OCI-LY1 (cell line): ENCODE data around the gene VDAC1.

ENCODE experiments used
- H2AFZ ChIP-seq: fragments of 200-600 bp; sonication (generic), shearing (Covaris generic); 2 replicates; pipeline ENCODE4 v1.6.0; 2014; ENCODE audit warnings: antibody characterized with exemption, mild to moderate bottlenecking, low read length
- H3F3A ChIP-seq: fragments of 200-600 bp; sonication (generic), shearing (Covaris generic); 2 replicates; pipeline ENCODE4 v1.6.0; 2014; ENCODE audit warnings: mild to moderate bottlenecking, antibody characterized with exemption, low read length, moderate library complexity; ENCODE audit not compliant: insufficient read depth
- H3K27ac ChIP-seq: fragments of 200-600 bp; sonication (generic); 2 replicates; pipeline ENCODE4 v1.5.1; 2014; ENCODE audit warnings: low read length, mixed run types, mild to moderate bottlenecking, low read depth; ENCODE audit not compliant: poor library complexity, severe bottlenecking
- H3K27me3 ChIP-seq: fragments of 200-600 bp; sonication (generic); 2 replicates; pipeline ENCODE4 v1.6.0; 2014; ENCODE audit warnings: antibody characterized with exemption, mild to moderate bottlenecking, low read length, moderate library complexity; ENCODE audit not compliant: insufficient read depth
- H3K36me3 ChIP-seq: fragments of 200-600 bp; sonication (generic); 2 replicates; pipeline ENCODE4 v1.6.1; 2014; ENCODE audit warnings: mild to moderate bottlenecking, antibody characterized with exemption, low read length, moderate library complexity, mixed read lengths; ENCODE audit not compliant: insufficient read depth
- H3K4me1 ChIP-seq: fragments of 200-600 bp; sonication (generic); 2 replicates; pipeline ENCODE4 v1.5.1; 2014; ENCODE audit warnings: mild to moderate bottlenecking, low read length, moderate library complexity; ENCODE audit not compliant: insufficient read depth, severe bottlenecking
- H3K4me2 ChIP-seq: fragments of 200-600 bp; sonication (generic), shearing (Covaris generic); 2 replicates; pipeline ENCODE4 v1.6.1; 2014; ENCODE audit warnings: low read length
- H3K4me3 ChIP-seq: fragments of 200-600 bp; sonication (generic); 2 replicates; pipeline ENCODE4 v1.5.1; 2014; ENCODE audit warnings: low read length, low read depth, mild to moderate bottlenecking, mixed read lengths; ENCODE audit not compliant: poor library complexity, severe bottlenecking
- H3K79me2 ChIP-seq: fragments of 200-600 bp; shearing (Covaris generic); 2 replicates; pipeline ENCODE4 v1.6.1; 2016; ENCODE audit warnings: mixed run types, low read length, mixed read lengths; ENCODE audit not compliant: insufficient read depth
- H3K9ac ChIP-seq: fragments of 200-600 bp; sonication (generic), shearing (Covaris generic); 2 replicates; pipeline ENCODE4 v1.6.1; 2014; ENCODE audit warnings: mild to moderate bottlenecking, low read length, mixed read lengths
- H3K9me2 ChIP-seq: fragments of 200-600 bp; sonication (generic), shearing (Covaris generic); 2 replicates; pipeline ENCODE4 v1.6.1; 2014; ENCODE audit warnings: low read depth, mild to moderate bottlenecking, low read length, mixed read lengths
- H3K9me3 ChIP-seq: fragments of 200-600 bp; shearing (Covaris generic); 2 replicates; pipeline ENCODE4 v1.6.1; 2014; ENCODE audit warnings: low read length, mixed read lengths
- H4K20me1 ChIP-seq: fragments of 200-600 bp; sonication (generic), shearing (Covaris generic); 2 replicates; pipeline ENCODE4 v1.6.0; 2016; ENCODE audit warnings: mild to moderate bottlenecking, low read length; ENCODE audit not compliant: insufficient read depth
- CTCF ChIP-seq: fragments of 200-600 bp; sonication (generic), shearing (Covaris generic); IDR thresholded peaks from 2 replicates; pipeline ENCODE4 v1.5.1; 2017; ENCODE audit warnings: mild to moderate bottlenecking, antibody characterized with exemption, low read length, moderate library complexity, mixed read lengths
- EZH2 ChIP-seq: fragments of 200-600 bp; sonication (generic), shearing (Covaris generic); IDR thresholded peaks from 2 replicates; pipeline ENCODE4 v1.8.0; 2017; ENCODE audit warnings: borderline replicate concordance, mixed run types, mild to moderate bottlenecking, antibody characterized with exemption, low read length, moderate library complexity, mixed read lengths

Gene VDAC1

GRCh38 chr5:133925866-133926488 is 78.8 kb downstream of the VDAC1 start:
- no peaks in the 10 kb centered on the region for H4K20me1 ChIP-seq
- no peaks in the 10 kb centered on the region for H3K9me3 ChIP-seq
- no peak overlapping the region for H3K27ac ChIP-seq
- no peak overlapping the region for H3K4me3 ChIP-seq
- no peak overlapping the region for H3K4me2 ChIP-seq
- peaks cover 14% of the 10 kb centered on the region; the same call in 1 of the 2 replicates for H3K27me3 ChIP-seq
- H2AFZ ChIP-seq, result no peak overlapping the region
- no peak overlapping the region for H3K9ac ChIP-seq
- H3K79me2 ChIP-seq, result no peaks in the 10 kb centered on the region
- H3K9me2 ChIP-seq, result no peaks in the 10 kb centered on the region
- TF ChIP-seq EZH2 (no peak), CTCF (no peak)
- H3K36me3 ChIP-seq, result no peaks in the 10 kb centered on the region
- no peaks in the 10 kb centered on the region for H3K4me1 ChIP-seq
- no peaks in the 10 kb centered on the region for H3F3A ChIP-seq

GRCh38 chr5:133925269-133925668 is 79.5 kb downstream of the VDAC1 start:
- peaks cover 14% of the 10 kb centered on the region; the same call in 1 of the 2 replicates for H3K27me3 ChIP-seq
- H3K9me2 ChIP-seq, result no peaks in the 10 kb centered on the region
- H3K36me3 ChIP-seq, result no peaks in the 10 kb centered on the region
- H3F3A ChIP-seq, result no peaks in the 10 kb centered on the region
- no peak overlapping the region for H3K4me2 ChIP-seq
- no peak overlapping the region for H3K4me3 ChIP-seq
- H3K9me3 ChIP-seq, result no peaks in the 10 kb centered on the region
- H4K20me1 ChIP-seq, result no peaks in the 10 kb centered on the region
- H3K4me1 ChIP-seq, result no peaks in the 10 kb centered on the region
- no peaks in the 10 kb centered on the region for H3K79me2 ChIP-seq
- no peak overlapping the region for H3K9ac ChIP-seq
- no peak overlapping the region for H2AFZ ChIP-seq
- H3K27ac ChIP-seq, result no peak overlapping the region
- TF ChIP-seq EZH2, result no peak
- no peak for TF ChIP-seq CTCF

DNA sequence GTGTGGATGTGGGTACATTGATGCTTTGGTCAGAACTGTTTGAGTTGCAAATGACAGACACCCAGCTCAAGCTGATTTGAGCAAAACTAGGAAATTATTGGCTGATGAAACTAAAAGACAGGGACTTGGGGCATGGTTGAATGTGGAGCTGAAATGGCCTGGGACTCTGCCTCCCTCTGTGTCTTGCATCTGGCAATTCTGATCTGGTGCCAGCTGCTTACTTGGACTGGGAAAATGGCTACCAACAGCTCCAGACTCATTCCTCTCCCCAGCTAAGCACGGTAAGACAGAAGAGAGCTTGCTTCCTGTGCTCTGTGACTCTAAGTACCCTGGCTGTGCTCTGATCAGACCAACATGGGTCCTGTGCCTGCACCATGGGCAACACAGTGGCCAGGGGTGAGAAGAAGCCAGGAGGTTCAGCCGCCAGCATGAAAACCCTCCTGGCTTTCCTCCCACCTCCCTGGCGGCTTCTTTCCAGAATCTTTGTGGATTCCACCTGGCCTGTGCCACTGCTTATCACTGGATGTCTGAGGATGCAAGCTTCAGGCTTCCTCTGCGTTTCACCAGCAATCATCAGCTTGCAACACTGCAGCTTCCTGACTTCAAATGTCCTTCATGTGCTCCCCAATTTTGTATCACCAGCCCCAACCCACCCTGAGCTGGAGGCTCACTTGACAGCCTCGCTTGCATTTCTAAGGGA is 80.4 kb downstream of the VDAC1 start:
- no peaks in the 10 kb centered on the region for H4K20me1 ChIP-seq
- no peaks in the 10 kb centered on the region for H3F3A ChIP-seq
- H3K79me2 ChIP-seq, result no peaks in the 10 kb centered on the region
- no peaks in the 10 kb centered on the region for H3K4me1 ChIP-seq
- no peak overlapping the region for H2AFZ ChIP-seq
- peaks cover 14% of the 10 kb centered on the region; the same call in 1 of the 2 replicates for H3K27me3 ChIP-seq
- no peaks in the 10 kb centered on the region for H3K9me3 ChIP-seq
- no peaks in the 10 kb centered on the region for H3K36me3 ChIP-seq
- TF ChIP-seq CTCF, result no peak
- no peak for TF ChIP-seq EZH2
- no peaks in the 10 kb centered on the region for H3K9me2 ChIP-seq
- no peak overlapping the region for H3K4me2 ChIP-seq
- H3K27ac ChIP-seq, result no peak overlapping the region
- H3K4me3 ChIP-seq, result no peak overlapping the region
- H3K9ac ChIP-seq, result no peak overlapping the region
